HFFc6 (cell line): ENCODE results near the gene MALT1. TPM values are rescaled to one million over a fixed set of nuclear protein-coding genes. Genes with fewer than 3 reads are reported as not detected.
A peak's percentile ranks its signal among the peaks of the same experiment; 100 is the strongest.

Experiments
- DNase-seq: peaks from one replicate; pipeline ENCODE4 v3.0.0-alpha.2; 2018
- H3K27ac Mint-ChIP-seq: 2 replicates; pipeline ENCODE4 v1.8.0; 2020; ENCODE audit warnings: mild to moderate bottlenecking, mixed read lengths
- H3K27me3 Mint-ChIP-seq: 2 replicates; pipeline ENCODE4 v1.8.0; 2021; ENCODE audit warnings: mild to moderate bottlenecking, moderate library complexity, mixed read lengths; ENCODE audit not compliant: insufficient read depth
- H3K36me3 Mint-ChIP-seq: 2 replicates; pipeline ENCODE4 v1.8.0; 2021; ENCODE audit warnings: low read depth, mixed read lengths
- H3K4me1 Mint-ChIP-seq: 2 replicates; pipeline ENCODE4 v1.8.0; 2020; ENCODE audit warnings: low read depth, mixed read lengths
- H3K4me3 Mint-ChIP-seq: 2 replicates; pipeline ENCODE4 v1.8.0; 2020; ENCODE audit warnings: mild to moderate bottlenecking, moderate library complexity, mixed read lengths
- H3K9me3 Mint-ChIP-seq: 2 replicates; pipeline ENCODE4 v1.8.0; 2020; ENCODE audit warnings: mild to moderate bottlenecking, mixed read lengths
- total RNA-seq, 6 experiments: library from RNA; stranded (reverse); fragmentation: NEBNext Ultra II Directional; extraction: Animal tissue kit (Norgen Biotek cat#: 25700); gene quantifications; 2 replicates in 1 of 6; 3 replicates in 5 of 6; pipeline ENCODE4 v1.2.3, GENCODE V29; 2021
- TF ChIP-seq, protein P1 (sequence below): fragments of 200-600 bp; sonication (generic); IDR thresholded peaks from 2 replicates; pipeline ENCODE4 v1.5.0; 2021; ENCODE audit warnings: antibody characterized with exemption, mild to moderate bottlenecking

MALT1 gene
- total RNA-seq, 6 experiments from 2014 or later, result 19.9 to 25.6 (median 22.4) TPM

DNA sequence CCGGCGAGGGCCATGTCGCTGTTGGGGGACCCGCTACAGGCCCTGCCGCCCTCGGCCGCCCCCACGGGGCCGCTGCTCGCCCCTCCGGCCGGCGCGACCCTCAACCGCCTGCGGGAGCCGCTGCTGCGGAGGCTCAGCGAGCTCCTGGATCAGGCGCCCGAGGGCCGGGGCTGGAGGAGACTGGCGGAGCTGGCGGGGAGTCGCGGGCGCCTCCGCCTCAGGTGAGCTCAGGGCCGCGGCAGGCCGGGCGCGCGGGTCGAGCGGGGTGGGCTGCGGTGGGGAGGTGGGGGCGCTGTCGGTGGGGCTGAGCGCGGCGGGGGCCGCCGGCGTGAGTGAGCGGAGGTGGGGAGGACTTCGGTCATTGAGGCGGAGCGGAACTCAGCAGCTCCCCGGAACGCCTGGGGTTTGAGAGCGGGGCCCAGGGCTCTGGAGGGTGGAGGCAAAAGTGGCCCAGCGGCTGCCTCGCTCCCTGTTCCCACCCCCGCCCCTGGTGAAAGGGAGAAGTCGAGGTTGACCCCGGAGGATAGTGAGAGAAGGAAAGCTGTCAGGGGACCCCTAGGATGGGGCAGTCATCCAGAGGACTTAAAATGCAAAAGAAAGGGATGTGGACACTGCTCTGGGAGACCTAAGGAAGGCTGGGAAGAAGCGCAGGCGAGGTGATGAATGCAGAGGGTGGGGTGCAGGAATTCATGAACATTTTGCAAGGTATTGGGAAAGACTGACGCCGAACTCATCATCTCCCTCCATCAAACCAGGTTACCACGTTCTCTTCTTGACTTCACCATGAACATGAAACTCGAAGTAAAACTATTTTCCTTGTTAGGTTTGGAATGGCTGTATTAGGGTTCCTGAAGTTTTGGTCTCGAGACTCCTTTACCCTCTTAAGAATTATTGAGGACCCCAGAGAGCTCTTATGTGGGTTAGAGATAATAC, 633 bp downstream of the MALT1 start:
- Mint-ChIP-seq H3K27ac (peak overlapping the region; percentile 90), H3K4me3 (peak overlapping the region; percentile 98)

GRCh38 chr18:58674159-58674558, 2.9 kb downstream of the MALT1 start:
- peaks cover 73% of the 10 kb centered on the region for H3K4me1 Mint-ChIP-seq
- DNase-seq, result no peak
- peak overlapping the region; percentile 13 for H3K27ac Mint-ChIP-seq
- H3K36me3 Mint-ChIP-seq, result peaks cover 15% of the 10 kb centered on the region
- H3K27me3 Mint-ChIP-seq, result no peaks in the 10 kb centered on the region; the same call in 1 of the 2 replicates
- H3K9me3 Mint-ChIP-seq, result no peaks in the 10 kb centered on the region
- H3K4me3 Mint-ChIP-seq, result peak overlapping the region; percentile 61
- TF ChIP-seq, protein P1, sequence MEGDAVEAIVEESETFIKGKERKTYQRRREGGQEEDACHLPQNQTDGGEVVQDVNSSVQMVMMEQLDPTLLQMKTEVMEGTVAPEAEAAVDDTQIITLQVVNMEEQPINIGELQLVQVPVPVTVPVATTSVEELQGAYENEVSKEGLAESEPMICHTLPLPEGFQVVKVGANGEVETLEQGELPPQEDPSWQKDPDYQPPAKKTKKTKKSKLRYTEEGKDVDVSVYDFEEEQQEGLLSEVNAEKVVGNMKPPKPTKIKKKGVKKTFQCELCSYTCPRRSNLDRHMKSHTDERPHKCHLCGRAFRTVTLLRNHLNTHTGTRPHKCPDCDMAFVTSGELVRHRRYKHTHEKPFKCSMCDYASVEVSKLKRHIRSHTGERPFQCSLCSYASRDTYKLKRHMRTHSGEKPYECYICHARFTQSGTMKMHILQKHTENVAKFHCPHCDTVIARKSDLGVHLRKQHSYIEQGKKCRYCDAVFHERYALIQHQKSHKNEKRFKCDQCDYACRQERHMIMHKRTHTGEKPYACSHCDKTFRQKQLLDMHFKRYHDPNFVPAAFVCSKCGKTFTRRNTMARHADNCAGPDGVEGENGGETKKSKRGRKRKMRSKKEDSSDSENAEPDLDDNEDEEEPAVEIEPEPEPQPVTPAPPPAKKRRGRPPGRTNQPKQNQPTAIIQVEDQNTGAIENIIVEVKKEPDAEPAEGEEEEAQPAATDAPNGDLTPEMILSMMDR, result no peak

More for the DNA sequence above, 633 bp downstream of the MALT1 start:
- TF ChIP-seq, protein P1, result peak; percentile 56
- Mint-ChIP-seq H3K27me3 (no peaks in the 10 kb centered on the region; the same call in 1 of the 2 replicates), H3K36me3 (peaks cover 15% of the 10 kb centered on the region), H3K9me3 (no peaks in the 10 kb centered on the region), H3K4me1 (peaks cover 87% of the 10 kb centered on the region)
- DNase-seq, result no peak

DNA sequence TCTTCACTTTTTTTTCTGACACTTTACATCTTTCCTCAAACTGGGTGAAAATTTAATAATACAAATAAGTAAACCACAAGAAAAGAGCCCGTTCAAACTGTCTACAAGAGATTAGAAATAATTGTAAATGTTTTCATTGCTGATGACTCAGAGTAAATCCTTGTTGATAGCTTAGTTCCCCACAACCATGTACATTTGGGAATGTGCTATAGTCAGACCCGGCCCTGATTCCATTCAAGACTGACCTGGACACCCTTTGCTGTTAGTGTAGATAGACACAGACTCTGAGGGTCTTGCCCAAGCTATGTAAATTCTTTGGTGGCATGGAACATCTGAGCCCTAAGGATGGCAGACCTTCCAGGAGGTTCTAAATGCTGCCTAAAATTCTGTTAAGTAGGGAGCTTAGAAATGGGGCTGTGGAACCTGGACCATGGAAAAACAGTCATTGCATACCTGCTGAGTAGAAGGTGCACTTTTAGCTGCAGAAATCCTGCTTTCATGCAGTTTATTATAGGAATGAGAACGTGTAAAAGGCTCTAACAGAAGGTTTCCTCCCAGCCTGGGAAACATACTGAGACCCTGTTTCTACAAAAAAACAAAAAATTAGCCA, 3.7 kb downstream of the MALT1 start:
- H3K27ac Mint-ChIP-seq, result peak overlapping the region; percentile 13
- TF ChIP-seq, protein P1, result no peak
- H3K36me3 Mint-ChIP-seq, result peaks cover 15% of the 10 kb centered on the region
- H3K4me3 Mint-ChIP-seq, result peak overlapping the region; percentile 61
- DNase-seq, result peak; percentile 32
- no peaks in the 10 kb centered on the region; the same call in 1 of the 2 replicates for H3K27me3 Mint-ChIP-seq
- peaks cover 65% of the 10 kb centered on the region for H3K4me1 Mint-ChIP-seq
- no peaks in the 10 kb centered on the region for H3K9me3 Mint-ChIP-seq

- TF ChIP-seq, protein P1, result no peak
- Mint-ChIP-seq H3K4me3 (no peak overlapping the region), H3K27ac (no peak overlapping the region), H3K27me3 (no peaks in the 10 kb centered on the region; the same call in 1 of the 2 replicates), H3K36me3 (peaks cover 18% of the 10 kb centered on the region), H3K9me3 (no peaks in the 10 kb centered on the region), H3K4me1 (peaks cover 56% of the 10 kb centered on the region)
- DNase-seq, result no peak
These were observed 5.0 kb downstream of the MALT1 start for GRCh38 chr18:58676270-58676669.

DNA sequence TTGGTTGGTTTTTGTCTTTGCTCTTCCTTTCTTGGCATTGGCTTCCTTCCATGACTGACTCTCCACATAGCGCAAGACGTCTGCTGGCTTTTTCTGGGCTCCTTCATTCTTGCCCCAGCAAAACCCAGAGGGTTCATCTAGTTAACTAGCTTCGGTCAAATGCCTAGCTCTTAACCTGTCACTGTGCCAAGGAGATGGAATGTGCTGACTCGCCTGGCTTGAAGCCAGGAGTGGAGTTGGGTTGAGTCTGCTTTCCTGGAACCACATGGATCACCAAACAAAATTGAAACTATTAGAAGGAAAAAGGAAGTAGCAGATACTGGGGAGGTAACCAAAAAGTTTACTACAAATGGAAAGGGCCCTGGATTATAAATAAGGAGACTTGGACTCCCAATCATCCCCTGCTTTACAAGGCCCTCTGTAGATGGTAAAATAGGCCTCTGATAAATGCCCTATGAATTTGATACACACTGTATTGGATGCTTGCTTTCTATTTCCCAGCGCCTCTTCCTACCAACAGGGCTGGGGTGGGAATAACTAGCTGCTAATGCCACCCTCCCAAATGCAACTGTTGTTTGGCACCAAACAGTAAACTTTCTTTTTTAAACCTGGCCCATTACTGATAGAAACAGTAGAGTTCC, 11.3 kb downstream of the MALT1 start:
- H3K27ac Mint-ChIP-seq, result peak overlapping the region; percentile 1; the same call in 1 of the 2 replicates
- H3K4me3 Mint-ChIP-seq, result no peak overlapping the region

More for the DNA sequence above, 11.3 kb downstream of the MALT1 start:
- H3K9me3 Mint-ChIP-seq, result no peaks in the 10 kb centered on the region
- peaks cover 38% of the 10 kb centered on the region for H3K36me3 Mint-ChIP-seq
- peaks cover 31% of the 10 kb centered on the region for H3K4me1 Mint-ChIP-seq
- DNase-seq, result no peak
- TF ChIP-seq, protein P1, result no peak
- H3K27me3 Mint-ChIP-seq, result peaks cover 2% of the 10 kb centered on the region
